ENCODE data around the gene LRRC46. TPM values are rescaled to one million over a fixed set of nuclear protein-coding genes. Genes with fewer than 3 reads are reported as not detected.
A peak's percentile ranks its signal among the peaks of the same experiment; 100 is the strongest.

LRRC46 gene
- total and polyA plus RNA-seq, 9 of the 15 experiments (the other 6 are each of a cell fraction or from before 2014, with no cell fraction given), result 0.39 to 1.4 (median 0.53) TPM; not detected in 1

DNA sequence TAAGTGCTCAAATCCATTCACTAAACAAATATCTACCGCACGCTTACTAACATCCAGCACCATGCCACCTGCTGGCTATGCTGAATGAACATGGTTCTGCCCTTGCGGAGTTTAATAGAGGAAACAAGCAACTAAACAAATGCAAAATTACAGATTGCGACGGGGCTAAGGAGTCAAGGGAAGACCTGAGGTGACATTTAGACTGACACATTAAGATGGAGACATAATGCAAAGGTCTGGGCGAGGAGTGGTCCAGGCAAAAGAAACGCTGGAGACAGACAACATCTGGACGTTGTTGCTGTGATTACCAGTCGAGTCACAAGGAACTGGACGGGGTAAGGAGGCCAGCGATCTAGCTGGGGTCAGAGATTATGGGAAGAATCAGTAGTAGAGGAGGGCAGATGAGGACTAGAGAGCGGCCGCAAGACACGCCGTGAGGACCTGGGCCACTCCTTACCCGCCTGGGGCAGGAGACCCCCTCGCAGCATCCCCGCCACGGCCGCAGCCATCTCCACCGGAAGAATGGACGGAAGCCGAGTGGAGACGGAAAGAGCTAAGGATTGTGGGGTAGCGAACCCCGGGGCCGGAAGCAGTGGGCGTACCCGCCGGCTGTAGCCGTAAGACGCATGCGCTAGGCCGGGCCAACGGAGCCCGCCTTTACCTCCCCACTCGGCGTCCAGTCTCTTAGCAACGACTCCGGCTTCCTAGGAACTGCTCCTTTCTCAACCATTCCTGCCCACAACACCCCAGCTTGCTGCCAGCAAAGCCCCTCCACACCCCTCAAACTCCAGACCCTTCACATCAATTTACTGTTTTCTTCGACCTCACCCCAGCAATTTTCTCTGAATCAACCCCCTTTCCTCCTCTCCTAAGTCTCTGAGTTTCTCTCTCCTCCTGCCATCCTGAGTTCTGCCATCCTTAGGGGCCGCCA, at the start of gene LRRC46, which contains the start of gene MRPL10 (continued):
- TF ChIP-seq ZNF407 (IDR thresholded peaks at IDR 0.05; ENCODE audit: low read depth), result peak; percentile 95
- TF ChIP-seq, protein P1, sequence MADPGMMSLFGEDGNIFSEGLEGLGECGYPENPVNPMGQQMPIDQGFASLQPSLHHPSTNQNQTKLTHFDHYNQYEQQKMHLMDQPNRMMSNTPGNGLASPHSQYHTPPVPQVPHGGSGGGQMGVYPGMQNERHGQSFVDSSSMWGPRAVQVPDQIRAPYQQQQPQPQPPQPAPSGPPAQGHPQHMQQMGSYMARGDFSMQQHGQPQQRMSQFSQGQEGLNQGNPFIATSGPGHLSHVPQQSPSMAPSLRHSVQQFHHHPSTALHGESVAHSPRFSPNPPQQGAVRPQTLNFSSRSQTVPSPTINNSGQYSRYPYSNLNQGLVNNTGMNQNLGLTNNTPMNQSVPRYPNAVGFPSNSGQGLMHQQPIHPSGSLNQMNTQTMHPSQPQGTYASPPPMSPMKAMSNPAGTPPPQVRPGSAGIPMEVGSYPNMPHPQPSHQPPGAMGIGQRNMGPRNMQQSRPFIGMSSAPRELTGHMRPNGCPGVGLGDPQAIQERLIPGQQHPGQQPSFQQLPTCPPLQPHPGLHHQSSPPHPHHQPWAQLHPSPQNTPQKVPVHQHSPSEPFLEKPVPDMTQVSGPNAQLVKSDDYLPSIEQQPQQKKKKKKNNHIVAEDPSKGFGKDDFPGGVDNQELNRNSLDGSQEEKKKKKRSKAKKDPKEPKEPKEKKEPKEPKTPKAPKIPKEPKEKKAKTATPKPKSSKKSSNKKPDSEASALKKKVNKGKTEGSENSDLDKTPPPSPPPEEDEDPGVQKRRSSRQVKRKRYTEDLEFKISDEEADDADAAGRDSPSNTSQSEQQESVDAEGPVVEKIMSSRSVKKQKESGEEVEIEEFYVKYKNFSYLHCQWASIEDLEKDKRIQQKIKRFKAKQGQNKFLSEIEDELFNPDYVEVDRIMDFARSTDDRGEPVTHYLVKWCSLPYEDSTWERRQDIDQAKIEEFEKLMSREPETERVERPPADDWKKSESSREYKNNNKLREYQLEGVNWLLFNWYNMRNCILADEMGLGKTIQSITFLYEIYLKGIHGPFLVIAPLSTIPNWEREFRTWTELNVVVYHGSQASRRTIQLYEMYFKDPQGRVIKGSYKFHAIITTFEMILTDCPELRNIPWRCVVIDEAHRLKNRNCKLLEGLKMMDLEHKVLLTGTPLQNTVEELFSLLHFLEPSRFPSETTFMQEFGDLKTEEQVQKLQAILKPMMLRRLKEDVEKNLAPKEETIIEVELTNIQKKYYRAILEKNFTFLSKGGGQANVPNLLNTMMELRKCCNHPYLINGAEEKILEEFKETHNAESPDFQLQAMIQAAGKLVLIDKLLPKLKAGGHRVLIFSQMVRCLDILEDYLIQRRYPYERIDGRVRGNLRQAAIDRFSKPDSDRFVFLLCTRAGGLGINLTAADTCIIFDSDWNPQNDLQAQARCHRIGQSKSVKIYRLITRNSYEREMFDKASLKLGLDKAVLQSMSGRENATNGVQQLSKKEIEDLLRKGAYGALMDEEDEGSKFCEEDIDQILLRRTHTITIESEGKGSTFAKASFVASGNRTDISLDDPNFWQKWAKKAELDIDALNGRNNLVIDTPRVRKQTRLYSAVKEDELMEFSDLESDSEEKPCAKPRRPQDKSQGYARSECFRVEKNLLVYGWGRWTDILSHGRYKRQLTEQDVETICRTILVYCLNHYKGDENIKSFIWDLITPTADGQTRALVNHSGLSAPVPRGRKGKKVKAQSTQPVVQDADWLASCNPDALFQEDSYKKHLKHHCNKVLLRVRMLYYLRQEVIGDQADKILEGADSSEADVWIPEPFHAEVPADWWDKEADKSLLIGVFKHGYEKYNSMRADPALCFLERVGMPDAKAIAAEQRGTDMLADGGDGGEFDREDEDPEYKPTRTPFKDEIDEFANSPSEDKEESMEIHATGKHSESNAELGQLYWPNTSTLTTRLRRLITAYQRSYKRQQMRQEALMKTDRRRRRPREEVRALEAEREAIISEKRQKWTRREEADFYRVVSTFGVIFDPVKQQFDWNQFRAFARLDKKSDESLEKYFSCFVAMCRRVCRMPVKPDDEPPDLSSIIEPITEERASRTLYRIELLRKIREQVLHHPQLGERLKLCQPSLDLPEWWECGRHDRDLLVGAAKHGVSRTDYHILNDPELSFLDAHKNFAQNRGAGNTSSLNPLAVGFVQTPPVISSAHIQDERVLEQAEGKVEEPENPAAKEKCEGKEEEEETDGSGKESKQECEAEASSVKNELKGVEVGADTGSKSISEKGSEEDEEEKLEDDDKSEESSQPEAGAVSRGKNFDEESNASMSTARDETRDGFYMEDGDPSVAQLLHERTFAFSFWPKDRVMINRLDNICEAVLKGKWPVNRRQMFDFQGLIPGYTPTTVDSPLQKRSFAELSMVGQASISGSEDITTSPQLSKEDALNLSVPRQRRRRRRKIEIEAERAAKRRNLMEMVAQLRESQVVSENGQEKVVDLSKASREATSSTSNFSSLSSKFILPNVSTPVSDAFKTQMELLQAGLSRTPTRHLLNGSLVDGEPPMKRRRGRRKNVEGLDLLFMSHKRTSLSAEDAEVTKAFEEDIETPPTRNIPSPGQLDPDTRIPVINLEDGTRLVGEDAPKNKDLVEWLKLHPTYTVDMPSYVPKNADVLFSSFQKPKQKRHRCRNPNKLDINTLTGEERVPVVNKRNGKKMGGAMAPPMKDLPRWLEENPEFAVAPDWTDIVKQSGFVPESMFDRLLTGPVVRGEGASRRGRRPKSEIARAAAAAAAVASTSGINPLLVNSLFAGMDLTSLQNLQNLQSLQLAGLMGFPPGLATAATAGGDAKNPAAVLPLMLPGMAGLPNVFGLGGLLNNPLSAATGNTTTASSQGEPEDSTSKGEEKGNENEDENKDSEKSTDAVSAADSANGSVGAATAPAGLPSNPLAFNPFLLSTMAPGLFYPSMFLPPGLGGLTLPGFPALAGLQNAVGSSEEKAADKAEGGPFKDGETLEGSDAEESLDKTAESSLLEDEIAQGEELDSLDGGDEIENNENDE (IDR thresholded peaks at IDR 0.05; ENCODE audit: low read depth, low read length), result no peak
- no peak for TF ChIP-seq NUFIP1 (IDR thresholded peaks at IDR 0.05; ENCODE audit: partially characterized antibody)
- TF ChIP-seq ZFP36 (IDR thresholded peaks at IDR 0.05; ENCODE audit: low read depth, low read length, partially characterized antibody), result no peak
